Measurements from ENCODE around the gene SRSF4.

DNA sequence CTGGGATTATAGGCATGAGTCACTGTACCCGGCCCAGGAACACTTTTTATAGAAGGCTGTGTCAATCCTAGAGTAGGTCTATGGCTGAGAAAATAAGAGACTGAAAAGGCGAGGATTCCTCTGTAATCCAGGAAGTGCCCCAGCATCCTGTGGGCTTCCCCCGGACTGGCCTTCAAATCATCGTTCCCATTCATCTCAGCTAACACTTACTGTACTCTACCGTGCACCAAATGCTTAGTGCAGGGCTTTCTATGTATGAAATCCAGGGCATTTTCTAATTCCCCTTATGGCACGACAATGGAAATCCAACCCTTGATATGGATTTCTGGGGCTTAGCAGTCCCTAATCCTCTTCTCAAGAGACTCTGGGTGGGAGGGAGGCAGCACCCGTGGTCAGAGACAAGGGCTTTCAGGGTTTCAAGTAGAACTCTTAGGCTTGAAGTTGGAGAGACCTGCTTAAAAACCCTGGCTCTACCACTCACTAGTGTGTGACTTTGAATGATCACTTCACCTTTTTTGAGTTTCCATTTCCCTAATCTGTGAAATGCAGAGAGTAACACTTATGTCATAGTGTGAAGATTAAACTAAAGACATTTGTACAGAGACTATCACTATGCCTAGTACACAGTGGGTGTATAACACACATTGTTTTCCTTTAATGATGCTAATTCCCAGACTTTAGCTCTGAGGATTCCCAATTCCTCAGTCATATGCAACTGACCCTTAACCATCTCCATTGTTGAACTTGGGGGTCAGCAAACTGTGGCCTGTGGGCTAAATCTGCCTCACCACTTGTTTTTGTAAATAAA, 28.8 kb upstream of the SRSF4 start:
- TF ChIP-seq GATA3 (IDR thresholded peaks at IDR 0.05; ENCODE audit: low read depth, low read length) (no peak), GATA2 (IDR thresholded peaks at IDR 0.05; ENCODE audit: low read depth, low read length) (no peak)
